Measurements from ENCODE around the gene MPPED1.

DNA sequence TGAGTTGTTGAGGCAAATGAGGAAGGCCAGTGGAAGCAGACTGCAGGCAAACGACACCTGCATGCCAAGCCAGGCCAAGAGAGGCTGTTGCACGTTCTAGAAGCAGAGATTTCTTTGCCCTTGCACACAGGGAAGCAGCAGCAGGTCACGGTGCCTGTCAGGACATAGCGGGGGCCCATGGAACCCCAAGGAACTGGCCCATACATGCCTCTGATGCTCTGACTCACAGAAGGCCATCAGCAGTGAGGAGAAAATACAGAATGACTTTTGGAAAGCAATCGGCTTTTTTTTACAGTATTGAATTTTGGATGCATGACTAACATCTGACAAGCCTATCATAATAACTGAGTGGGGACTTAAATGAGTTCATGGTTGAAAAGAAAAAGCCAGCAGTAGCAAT, 123.9 kb downstream of the MPPED1 start:
- TF ChIP-seq, protein P1, sequence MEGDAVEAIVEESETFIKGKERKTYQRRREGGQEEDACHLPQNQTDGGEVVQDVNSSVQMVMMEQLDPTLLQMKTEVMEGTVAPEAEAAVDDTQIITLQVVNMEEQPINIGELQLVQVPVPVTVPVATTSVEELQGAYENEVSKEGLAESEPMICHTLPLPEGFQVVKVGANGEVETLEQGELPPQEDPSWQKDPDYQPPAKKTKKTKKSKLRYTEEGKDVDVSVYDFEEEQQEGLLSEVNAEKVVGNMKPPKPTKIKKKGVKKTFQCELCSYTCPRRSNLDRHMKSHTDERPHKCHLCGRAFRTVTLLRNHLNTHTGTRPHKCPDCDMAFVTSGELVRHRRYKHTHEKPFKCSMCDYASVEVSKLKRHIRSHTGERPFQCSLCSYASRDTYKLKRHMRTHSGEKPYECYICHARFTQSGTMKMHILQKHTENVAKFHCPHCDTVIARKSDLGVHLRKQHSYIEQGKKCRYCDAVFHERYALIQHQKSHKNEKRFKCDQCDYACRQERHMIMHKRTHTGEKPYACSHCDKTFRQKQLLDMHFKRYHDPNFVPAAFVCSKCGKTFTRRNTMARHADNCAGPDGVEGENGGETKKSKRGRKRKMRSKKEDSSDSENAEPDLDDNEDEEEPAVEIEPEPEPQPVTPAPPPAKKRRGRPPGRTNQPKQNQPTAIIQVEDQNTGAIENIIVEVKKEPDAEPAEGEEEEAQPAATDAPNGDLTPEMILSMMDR (IDR thresholded peaks at IDR 0.05) = no peak
- no peak for TF ChIP-seq ZFX (IDR thresholded peaks at IDR 0.05; ENCODE audit: borderline replicate concordance)
